Chondrocyte (in vitro differentiated cells): ENCODE measurements around the gene P2RY2. TPM values are rescaled to one million over a fixed set of nuclear protein-coding genes. Genes with fewer than 3 reads are reported as not detected.

Source experiments
- DNase-seq: peaks from one replicate; pipeline ENCODE4 v3.0.0; 2021; ENCODE audit warnings: mixed read lengths, low spot score
- H3K27ac Mint-ChIP-seq: one replicate; pipeline ENCODE4 v1.8.0; 2021; ENCODE audit warnings: mild to moderate bottlenecking, moderate library complexity, mixed read lengths; ENCODE audit not compliant: unreplicated experiment
- H3K27me3 Mint-ChIP-seq: 2 replicates; pipeline ENCODE4 v1.8.0; 2021; ENCODE audit warnings: low read depth, mixed read lengths
- H3K36me3 Mint-ChIP-seq: 2 replicates; pipeline ENCODE4 v1.8.0; 2021; ENCODE audit warnings: low read depth, mixed read lengths
- H3K4me1 Mint-ChIP-seq: 2 replicates; pipeline ENCODE4 v1.8.0; 2021; ENCODE audit warnings: low read depth, mild to moderate bottlenecking, mixed read lengths
- H3K4me3 Mint-ChIP-seq: one replicate; pipeline ENCODE4 v1.8.0; 2021; ENCODE audit warnings: mild to moderate bottlenecking, moderate library complexity, mixed read lengths; ENCODE audit not compliant: unreplicated experiment
- H3K9me3 Mint-ChIP-seq: 2 replicates; pipeline ENCODE4 v1.8.0; 2021; ENCODE audit warnings: low read depth, mixed read lengths
- total RNA-seq: library from RNA; stranded (reverse); gene quantifications from 3 replicates; pipeline ENCODE4 v1.2.1, GENCODE V29; 2021
- TF ChIP-seq, protein P1 (sequence below): fragments of 200-600 bp; sonication (generic); IDR thresholded peaks from 2 replicates; pipeline ENCODE4 v1.5.0; 2021; ENCODE audit warnings: antibody characterized with exemption, mild to moderate bottlenecking, moderate library complexity

P2RY2 gene
- total RNA-seq, 1 donor from 2014 or later: 0.32 TPM

GRCh38 chr11:73225851-73226250 is 7.8 kb downstream of the P2RY2 start:
- H3K36me3 Mint-ChIP-seq: no peaks in the 10 kb centered on the region
- no peak overlapping the region for H3K4me3 Mint-ChIP-seq
- no peaks in the 10 kb centered on the region for H3K9me3 Mint-ChIP-seq
- H3K27me3 Mint-ChIP-seq: peaks cover 6% of the 10 kb centered on the region
- H3K4me1 Mint-ChIP-seq: peaks cover 3% of the 10 kb centered on the region
- TF ChIP-seq, protein P1, sequence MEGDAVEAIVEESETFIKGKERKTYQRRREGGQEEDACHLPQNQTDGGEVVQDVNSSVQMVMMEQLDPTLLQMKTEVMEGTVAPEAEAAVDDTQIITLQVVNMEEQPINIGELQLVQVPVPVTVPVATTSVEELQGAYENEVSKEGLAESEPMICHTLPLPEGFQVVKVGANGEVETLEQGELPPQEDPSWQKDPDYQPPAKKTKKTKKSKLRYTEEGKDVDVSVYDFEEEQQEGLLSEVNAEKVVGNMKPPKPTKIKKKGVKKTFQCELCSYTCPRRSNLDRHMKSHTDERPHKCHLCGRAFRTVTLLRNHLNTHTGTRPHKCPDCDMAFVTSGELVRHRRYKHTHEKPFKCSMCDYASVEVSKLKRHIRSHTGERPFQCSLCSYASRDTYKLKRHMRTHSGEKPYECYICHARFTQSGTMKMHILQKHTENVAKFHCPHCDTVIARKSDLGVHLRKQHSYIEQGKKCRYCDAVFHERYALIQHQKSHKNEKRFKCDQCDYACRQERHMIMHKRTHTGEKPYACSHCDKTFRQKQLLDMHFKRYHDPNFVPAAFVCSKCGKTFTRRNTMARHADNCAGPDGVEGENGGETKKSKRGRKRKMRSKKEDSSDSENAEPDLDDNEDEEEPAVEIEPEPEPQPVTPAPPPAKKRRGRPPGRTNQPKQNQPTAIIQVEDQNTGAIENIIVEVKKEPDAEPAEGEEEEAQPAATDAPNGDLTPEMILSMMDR: no peak
- no peak overlapping the region for H3K27ac Mint-ChIP-seq
- DNase-seq: peak; percentile 59

- Mint-ChIP-seq H3K36me3 (no peaks in the 10 kb centered on the region), H3K9me3 (no peaks in the 10 kb centered on the region), H3K27ac (no peak overlapping the region), H3K27me3 (peaks cover 6% of the 10 kb centered on the region), H3K4me3 (no peak overlapping the region), H3K4me1 (peaks cover 3% of the 10 kb centered on the region)
- peak; percentile 56 for DNase-seq
- TF ChIP-seq, protein P1: no peak
Measured at GRCh38 chr11:73226297-73227006, 8.4 kb downstream of the P2RY2 start.

DNA sequence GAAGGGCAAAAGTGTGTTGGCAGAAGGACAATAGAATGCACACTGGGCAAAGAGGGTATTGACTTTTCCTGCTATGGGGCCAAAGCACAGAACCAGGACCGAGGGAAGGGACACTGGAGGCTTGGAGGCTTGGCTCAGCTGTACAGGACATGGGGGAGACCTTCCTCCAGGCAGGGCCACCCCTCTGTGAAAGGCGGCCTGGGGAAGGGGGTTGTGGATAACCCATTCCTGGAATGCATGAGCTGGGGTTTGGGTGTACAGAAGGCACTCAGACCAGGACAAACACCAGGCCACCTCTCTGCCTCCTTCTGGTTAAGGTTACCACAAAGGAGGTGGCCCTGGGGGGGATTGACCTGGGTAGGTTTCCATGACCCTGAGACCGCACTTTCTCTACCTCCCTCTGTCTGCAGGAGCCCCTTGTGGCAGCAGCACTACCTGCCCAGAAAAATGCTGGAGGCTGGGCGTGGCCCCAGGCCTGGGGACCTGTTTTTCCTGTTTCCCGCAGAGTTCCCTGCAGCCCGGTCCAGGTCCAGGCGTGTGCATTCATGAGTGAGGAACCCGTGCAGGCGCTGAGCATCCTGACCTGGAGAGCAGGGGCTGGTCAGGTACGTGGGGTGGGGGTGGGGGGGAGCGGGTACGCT is 9.6 kb downstream of the P2RY2 start:
- H3K36me3 Mint-ChIP-seq: no peaks in the 10 kb centered on the region
- peaks cover 3% of the 10 kb centered on the region for H3K27me3 Mint-ChIP-seq
- DNase-seq: peak; percentile 59
- peaks cover 3% of the 10 kb centered on the region for H3K4me1 Mint-ChIP-seq
- no peak overlapping the region for H3K4me3 Mint-ChIP-seq
- no peak overlapping the region for H3K27ac Mint-ChIP-seq
- TF ChIP-seq, protein P1: no peak
- H3K9me3 Mint-ChIP-seq: no peaks in the 10 kb centered on the region

GRCh38 chr11:73228268-73229134 is 10.4 kb downstream of the P2RY2 start:
- H3K27ac Mint-ChIP-seq: no peak overlapping the region
- H3K9me3 Mint-ChIP-seq: no peaks in the 10 kb centered on the region
- DNase-seq: peak; percentile 37
- no peaks in the 10 kb centered on the region for H3K36me3 Mint-ChIP-seq
- no peak overlapping the region for H3K4me3 Mint-ChIP-seq
- H3K4me1 Mint-ChIP-seq: peaks cover 3% of the 10 kb centered on the region
- no peaks in the 10 kb centered on the region for H3K27me3 Mint-ChIP-seq
- TF ChIP-seq, protein P1: no peak

DNA sequence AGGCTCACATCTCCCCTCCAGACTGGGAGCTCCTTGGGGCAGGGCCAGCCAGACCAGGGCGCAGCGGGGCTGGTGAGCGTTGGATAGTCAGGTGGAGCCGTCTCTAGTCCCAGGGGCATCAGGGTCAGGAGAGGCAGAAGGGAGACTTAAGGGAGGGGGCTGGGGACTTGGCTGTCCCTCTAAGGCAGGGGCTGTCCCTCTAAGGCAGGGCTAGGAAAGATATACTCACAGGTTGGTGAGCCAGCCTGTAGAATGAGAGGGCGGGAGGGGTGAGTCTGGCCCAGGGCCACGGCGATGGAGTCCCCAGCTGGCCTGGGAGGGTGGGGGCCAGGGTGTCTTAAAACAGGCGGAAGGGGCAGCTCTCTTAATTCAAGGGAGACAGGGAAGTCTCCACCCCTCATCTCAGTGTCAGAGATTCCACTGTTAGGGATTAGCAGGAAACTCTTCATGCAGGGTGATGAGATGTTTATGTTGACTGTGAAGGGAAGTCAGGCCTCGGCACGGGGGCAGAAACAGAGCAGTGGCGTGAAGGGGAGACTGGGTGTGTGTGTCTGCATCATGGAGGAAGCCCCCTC is 11.3 kb downstream of the P2RY2 start:
- no peak overlapping the region for H3K4me3 Mint-ChIP-seq
- peaks cover 3% of the 10 kb centered on the region for H3K4me1 Mint-ChIP-seq
- TF ChIP-seq, protein P1: no peak
- H3K27me3 Mint-ChIP-seq: no peaks in the 10 kb centered on the region
- DNase-seq: no peak
- no peak overlapping the region for H3K27ac Mint-ChIP-seq
- H3K9me3 Mint-ChIP-seq: no peaks in the 10 kb centered on the region
- H3K36me3 Mint-ChIP-seq: no peaks in the 10 kb centered on the region
